HEK293 (cell line): ENCODE measurements around the gene ADIPOR2.

Experiments
- CTCF ChIA-PET: fragments of 350-600 bp; formaldehyde crosslinking; extraction: SDS; loops from one replicate; lab custom pipeline; 2021; ENCODE audit warnings: antibody characterized with exemption; lab: Yijun Ruan, JAX
- POLR2A ChIA-PET: fragments of 300-600 bp; formaldehyde crosslinking; extraction: SDS; loops from one replicate; lab custom pipeline; 2020; ENCODE audit warnings: antibody characterized with exemption, inconsistent platforms; lab: Yijun Ruan, JAX
- H3K27ac ChIP-seq: fragments of 200-500 bp; sonication (Bioruptor generic); 2 replicates; pipeline ENCODE4 v1.5.1; 2014; ENCODE audit warnings: low read depth, low read length, control low read depth, inconsistent platforms; ENCODE audit errors: extremely low read depth
- H3K36me3 ChIP-seq, 2 experiments: fragments of 200-500 bp in 1 of 2; sonication (Bioruptor generic) in 1 of 2; 1 replicate in 1 of 2; 2 replicates in 1 of 2; pipeline ENCODE4 v1.5.1; 2014 to 2017; ENCODE audit warnings: inconsistent platforms in 2 of 2, low read length in 2 of 2; ENCODE audit not compliant: control insufficient read depth in 2 of 2, insufficient read depth in 1 of 2
- H3K4me1 ChIP-seq: fragments of 200-500 bp; sonication (Bioruptor generic); 2 replicates; pipeline ENCODE4 v1.5.1; 2014; ENCODE audit warnings: mild to moderate bottlenecking, low read length, inconsistent platforms; ENCODE audit not compliant: control insufficient read depth, insufficient read depth
- H3K4me3 ChIP-seq: 2 replicates; pipeline ENCODE4 v1.5.1; 2011; ENCODE audit warnings: low read depth, mild to moderate bottlenecking, control low read depth, low read length, moderate library complexity
- H3K9me3 ChIP-seq: fragments of 200-500 bp; sonication (Bioruptor generic); 2 replicates; pipeline ENCODE4 v1.5.1; 2014; ENCODE audit warnings: low read depth, low read length, inconsistent platforms; ENCODE audit not compliant: control insufficient read depth, insufficient read depth
- BCL11A ChIP-seq: fragments of 450-650 bp; formaldehyde crosslinking; IDR thresholded peaks from 2 replicates; pipeline ENCODE4 v1.5.1; 2016; ENCODE audit warnings: low read depth, missing biosample characterization, missing genetic modification characterization
- HOXA7 ChIP-seq: sonication (generic); formaldehyde crosslinking; IDR thresholded peaks from 2 replicates; pipeline ENCODE4 v1.8.1; 2022; ENCODE audit warnings: missing genetic modification reagents, borderline replicate concordance
- KLF9 ChIP-seq: fragments of 450-650 bp; formaldehyde crosslinking; IDR thresholded peaks from 2 replicates; pipeline ENCODE4 v1.5.1; 2016; ENCODE audit warnings: missing biosample characterization, missing genetic modification characterization, low read depth
- REPIN1 ChIP-seq: fragments of 450-650 bp; formaldehyde crosslinking; IDR thresholded peaks from 2 replicates; pipeline ENCODE4 v1.5.1; 2017; ENCODE audit warnings: missing biosample characterization, missing genetic modification characterization, low read depth
- SCRT2 ChIP-seq: fragments of 450-650 bp; formaldehyde crosslinking; IDR thresholded peaks from 2 replicates; pipeline ENCODE4 v1.5.1; 2016; ENCODE audit warnings: missing biosample characterization, missing genetic modification characterization
- SETDB1 ChIP-seq: IDR thresholded peaks from one replicate; pipeline ENCODE4 v1.6.1; 2017; ENCODE audit warnings: mild to moderate bottlenecking, low read length, moderate library complexity, mixed read lengths; ENCODE audit not compliant: insufficient read length
- YY1 ChIP-seq: fragments of 450-650 bp; formaldehyde crosslinking; IDR thresholded peaks from 2 replicates; pipeline ENCODE4 v1.5.1; 2018; ENCODE audit warnings: missing biosample characterization, missing genetic modification characterization
- ZNF311 ChIP-seq: fragments of 450-650 bp; formaldehyde crosslinking; IDR thresholded peaks from 2 replicates; pipeline ENCODE4 v1.5.1; 2017; ENCODE audit warnings: missing biosample characterization, missing genetic modification characterization, borderline replicate concordance
- ZNF391 ChIP-seq: fragments of 450-650 bp; formaldehyde crosslinking; IDR thresholded peaks from 2 replicates; pipeline ENCODE4 v1.5.1; 2016; ENCODE audit warnings: low read depth, missing biosample characterization, missing genetic modification characterization, borderline replicate concordance
- ZNF501 ChIP-seq: fragments of 450-650 bp; formaldehyde crosslinking; IDR thresholded peaks from 2 replicates; pipeline ENCODE4 v1.5.1; 2016; ENCODE audit warnings: missing biosample characterization, missing genetic modification characterization
- ZNF843 ChIP-seq: fragments of 450-650 bp; formaldehyde crosslinking; IDR thresholded peaks from 2 replicates; pipeline ENCODE4 v1.5.1; 2016; ENCODE audit warnings: missing biosample characterization, missing genetic modification characterization
- TF ChIP-seq, protein P1 (sequence below): fragments of 450-650 bp; formaldehyde crosslinking; IDR thresholded peaks from 2 replicates; pipeline ENCODE4 v1.5.1; 2016; ENCODE audit warnings: missing biosample characterization, missing genetic modification characterization, borderline replicate concordance
- TF ChIP-seq, protein P2 (sequence below): fragments of 450-650 bp; formaldehyde crosslinking; IDR thresholded peaks from 2 replicates; pipeline ENCODE4 v1.5.1; 2016; ENCODE audit warnings: missing biosample characterization, missing genetic modification characterization
- TF ChIP-seq, protein P3 (sequence below): fragments of 450-650 bp; IDR thresholded peaks from 2 replicates; pipeline ENCODE4 v1.5.1; 2018; ENCODE audit warnings: missing biosample characterization, mild to moderate bottlenecking, missing genetic modification characterization

ADIPOR2 gene

DNA sequence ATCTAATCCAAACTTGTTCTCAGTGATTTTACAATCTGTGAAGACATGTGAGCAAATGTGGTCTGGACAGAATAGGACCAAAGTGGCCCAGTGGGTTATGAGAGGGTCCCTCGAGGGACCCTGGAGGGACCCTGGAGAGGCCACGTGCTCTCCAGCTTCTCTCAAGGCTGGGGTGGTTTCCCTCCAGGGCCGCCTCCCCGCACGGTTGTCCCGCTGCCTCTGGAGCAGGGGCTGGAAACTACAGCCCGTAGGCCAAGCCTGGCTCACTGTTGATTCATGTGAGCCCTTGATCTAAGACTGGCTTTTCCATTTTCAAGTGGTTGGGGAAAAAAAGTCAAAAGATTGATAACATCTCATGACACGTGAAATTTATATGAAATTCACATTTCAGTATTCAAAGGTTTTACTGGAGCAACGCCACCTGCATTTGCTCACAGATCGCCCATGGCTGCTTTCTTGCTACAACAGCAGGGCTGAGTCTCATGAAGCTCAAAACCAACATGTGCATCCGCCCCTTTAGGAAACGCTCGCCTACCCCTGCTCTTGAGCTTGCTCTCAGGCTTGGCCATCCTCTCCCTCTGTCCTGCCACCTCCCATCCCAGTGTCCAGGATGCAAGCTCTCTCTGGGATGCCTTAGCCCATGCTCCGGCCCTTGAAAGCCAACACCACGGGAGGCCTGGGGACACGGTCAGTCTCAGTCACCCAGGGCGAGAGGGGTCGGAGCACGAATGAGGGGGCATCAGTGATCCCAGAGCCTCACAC lies 117.3 kb downstream of the ADIPOR2 start (continued):
- TF ChIP-seq, protein P1, sequence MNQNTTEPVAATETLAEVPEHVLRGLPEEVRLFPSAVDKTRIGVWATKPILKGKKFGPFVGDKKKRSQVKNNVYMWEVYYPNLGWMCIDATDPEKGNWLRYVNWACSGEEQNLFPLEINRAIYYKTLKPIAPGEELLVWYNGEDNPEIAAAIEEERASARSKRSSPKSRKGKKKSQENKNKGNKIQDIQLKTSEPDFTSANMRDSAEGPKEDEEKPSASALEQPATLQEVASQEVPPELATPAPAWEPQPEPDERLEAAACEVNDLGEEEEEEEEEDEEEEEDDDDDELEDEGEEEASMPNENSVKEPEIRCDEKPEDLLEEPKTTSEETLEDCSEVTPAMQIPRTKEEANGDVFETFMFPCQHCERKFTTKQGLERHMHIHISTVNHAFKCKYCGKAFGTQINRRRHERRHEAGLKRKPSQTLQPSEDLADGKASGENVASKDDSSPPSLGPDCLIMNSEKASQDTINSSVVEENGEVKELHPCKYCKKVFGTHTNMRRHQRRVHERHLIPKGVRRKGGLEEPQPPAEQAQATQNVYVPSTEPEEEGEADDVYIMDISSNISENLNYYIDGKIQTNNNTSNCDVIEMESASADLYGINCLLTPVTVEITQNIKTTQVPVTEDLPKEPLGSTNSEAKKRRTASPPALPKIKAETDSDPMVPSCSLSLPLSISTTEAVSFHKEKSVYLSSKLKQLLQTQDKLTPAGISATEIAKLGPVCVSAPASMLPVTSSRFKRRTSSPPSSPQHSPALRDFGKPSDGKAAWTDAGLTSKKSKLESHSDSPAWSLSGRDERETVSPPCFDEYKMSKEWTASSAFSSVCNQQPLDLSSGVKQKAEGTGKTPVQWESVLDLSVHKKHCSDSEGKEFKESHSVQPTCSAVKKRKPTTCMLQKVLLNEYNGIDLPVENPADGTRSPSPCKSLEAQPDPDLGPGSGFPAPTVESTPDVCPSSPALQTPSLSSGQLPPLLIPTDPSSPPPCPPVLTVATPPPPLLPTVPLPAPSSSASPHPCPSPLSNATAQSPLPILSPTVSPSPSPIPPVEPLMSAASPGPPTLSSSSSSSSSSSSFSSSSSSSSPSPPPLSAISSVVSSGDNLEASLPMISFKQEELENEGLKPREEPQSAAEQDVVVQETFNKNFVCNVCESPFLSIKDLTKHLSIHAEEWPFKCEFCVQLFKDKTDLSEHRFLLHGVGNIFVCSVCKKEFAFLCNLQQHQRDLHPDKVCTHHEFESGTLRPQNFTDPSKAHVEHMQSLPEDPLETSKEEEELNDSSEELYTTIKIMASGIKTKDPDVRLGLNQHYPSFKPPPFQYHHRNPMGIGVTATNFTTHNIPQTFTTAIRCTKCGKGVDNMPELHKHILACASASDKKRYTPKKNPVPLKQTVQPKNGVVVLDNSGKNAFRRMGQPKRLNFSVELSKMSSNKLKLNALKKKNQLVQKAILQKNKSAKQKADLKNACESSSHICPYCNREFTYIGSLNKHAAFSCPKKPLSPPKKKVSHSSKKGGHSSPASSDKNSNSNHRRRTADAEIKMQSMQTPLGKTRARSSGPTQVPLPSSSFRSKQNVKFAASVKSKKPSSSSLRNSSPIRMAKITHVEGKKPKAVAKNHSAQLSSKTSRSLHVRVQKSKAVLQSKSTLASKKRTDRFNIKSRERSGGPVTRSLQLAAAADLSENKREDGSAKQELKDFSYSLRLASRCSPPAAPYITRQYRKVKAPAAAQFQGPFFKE = no peak
- no peak for TF ChIP-seq SETDB1
- TF ChIP-seq KLF9 = no peak
- no peak for TF ChIP-seq ZNF391
- TF ChIP-seq, protein P2, sequence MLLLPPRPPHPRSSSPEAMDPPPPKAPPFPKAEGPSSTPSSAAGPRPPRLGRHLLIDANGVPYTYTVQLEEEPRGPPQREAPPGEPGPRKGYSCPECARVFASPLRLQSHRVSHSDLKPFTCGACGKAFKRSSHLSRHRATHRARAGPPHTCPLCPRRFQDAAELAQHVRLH (tag by site-specific recombination) = no peak
- TF ChIP-seq ZNF311 (tag by site-specific recombination) = no peak
- TF ChIP-seq ZNF843 = no peak
- TF ChIP-seq, protein P3, sequence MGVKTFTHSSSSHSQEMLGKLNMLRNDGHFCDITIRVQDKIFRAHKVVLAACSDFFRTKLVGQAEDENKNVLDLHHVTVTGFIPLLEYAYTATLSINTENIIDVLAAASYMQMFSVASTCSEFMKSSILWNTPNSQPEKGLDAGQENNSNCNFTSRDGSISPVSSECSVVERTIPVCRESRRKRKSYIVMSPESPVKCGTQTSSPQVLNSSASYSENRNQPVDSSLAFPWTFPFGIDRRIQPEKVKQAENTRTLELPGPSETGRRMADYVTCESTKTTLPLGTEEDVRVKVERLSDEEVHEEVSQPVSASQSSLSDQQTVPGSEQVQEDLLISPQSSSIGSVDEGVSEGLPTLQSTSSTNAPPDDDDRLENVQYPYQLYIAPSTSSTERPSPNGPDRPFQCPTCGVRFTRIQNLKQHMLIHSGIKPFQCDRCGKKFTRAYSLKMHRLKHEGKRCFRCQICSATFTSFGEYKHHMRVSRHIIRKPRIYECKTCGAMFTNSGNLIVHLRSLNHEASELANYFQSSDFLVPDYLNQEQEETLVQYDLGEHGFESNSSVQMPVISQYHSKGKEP (tag by site-specific recombination) = no peak

DNA sequence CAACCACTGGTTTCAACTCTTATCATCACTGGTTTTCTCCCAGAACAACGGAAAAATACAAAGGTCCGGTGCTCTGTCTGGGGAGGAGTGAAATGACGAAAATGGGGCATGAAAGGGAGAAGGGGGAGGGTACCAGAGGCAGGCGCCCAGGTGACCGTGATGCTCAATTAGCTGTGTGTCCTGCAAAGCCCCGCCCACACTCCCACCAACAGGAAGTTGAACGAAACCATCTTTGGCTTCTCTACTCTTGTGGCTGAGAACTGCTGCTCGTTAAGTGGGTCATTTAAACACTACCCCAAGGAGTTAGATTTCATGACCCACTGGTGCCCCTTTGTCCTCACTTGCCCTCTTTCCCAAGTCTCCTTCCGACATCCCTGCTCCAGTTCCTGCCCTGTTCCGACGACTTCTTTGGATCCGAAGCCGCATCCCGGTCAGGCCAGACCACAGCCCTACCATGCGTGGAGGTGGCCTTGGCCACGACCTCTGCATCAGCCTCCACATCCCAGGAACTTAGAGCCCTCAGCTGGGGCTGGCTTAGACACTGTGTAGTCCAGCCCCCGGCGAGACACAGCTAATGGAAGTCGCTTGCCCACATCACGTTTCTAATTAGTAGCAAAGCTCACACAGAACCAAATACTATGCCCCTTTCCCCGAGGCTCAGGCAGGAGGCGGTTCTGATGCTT lies 118.1 kb downstream of the ADIPOR2 start:
- H3K27ac ChIP-seq = no peak overlapping the region
- no peaks in the 10 kb centered on the region for H3K36me3 ChIP-seq
- H3K9me3 ChIP-seq = no peaks in the 10 kb centered on the region
- H3K4me1 ChIP-seq = no peaks in the 10 kb centered on the region
- POLR2A ChIA-PET = no interaction called here
- CTCF ChIA-PET = interaction anchor here (0.7 kb wide), 1 partner anchor 715 kb away, joined by 3 read pairs; no protein-coding TSS in a partner anchor
- no peak for TF ChIP-seq YY1 (tag by site-specific recombination)
- TF ChIP-seq BCL11A (tag by site-specific recombination) = no peak
- no peak for TF ChIP-seq HOXA7 (CRISPR knock-in tag)
- no peak overlapping the region for H3K4me3 ChIP-seq

DNA sequence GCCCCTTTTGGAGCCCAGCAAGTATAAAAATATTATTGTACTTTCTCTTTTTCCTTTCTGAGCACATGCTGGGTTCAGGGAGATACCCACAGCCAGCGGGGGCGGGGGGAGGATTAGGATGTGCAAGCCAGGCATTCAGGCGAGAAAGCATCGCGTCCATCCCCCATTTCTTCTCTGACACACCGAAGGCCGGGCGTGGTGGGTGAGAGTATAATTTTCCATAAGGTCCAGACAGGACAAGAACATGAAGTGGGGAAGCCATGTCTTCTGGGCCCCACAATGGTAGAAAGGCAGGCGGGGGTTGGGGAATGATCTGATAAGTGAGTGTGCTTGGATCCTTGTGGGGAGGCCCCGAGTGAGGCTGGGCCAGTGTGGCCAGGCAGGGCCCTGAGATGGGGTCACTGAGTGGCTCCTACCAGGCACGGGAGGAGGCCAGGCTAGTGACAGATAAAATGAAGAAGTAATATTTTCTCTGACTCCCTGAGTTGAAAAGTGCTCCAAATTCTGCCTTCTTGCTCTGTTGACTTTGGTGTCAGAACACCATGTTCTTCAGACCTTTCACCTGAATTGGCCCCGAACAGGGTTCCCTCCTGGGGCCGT lies 118.8 kb downstream of the ADIPOR2 start:
- Histone ChIP-seq H3K27ac (no peak overlapping the region), H3K4me1 (no peaks in the 10 kb centered on the region)
- CTCF ChIA-PET = interaction anchor here (0.7 kb wide), 1 partner anchor 130 kb away, joined by 3 read pairs; no protein-coding TSS in a partner anchor
- no peak for TF ChIP-seq ZNF501 (tag by site-specific recombination)
- no peak for TF ChIP-seq REPIN1 (tag by site-specific recombination)
- TF ChIP-seq SCRT2 (tag by site-specific recombination) = no peak
- TF ChIP-seq, all 188 proteins: peak for 0
- Histone ChIP-seq H3K4me3 (no peak overlapping the region), H3K36me3 (no peaks in the 10 kb centered on the region), H3K9me3 (no peaks in the 10 kb centered on the region)
- POLR2A ChIA-PET = no interaction called here
